Sigmoid colon (tissue), 7 donors: ENCODE data around the gene DNAJA3. TPM values are rescaled to one million over a fixed set of nuclear protein-coding genes. Genes with fewer than 3 reads are reported as not detected.

Source experiments
- DNase-seq: peaks from one replicate; pipeline ENCODE4 v3.0.0-alpha.2; 2019
- H3K27ac ChIP-seq, 4 donors: fragments of 200-600 bp; sonication (generic); one replicate each; pipeline ENCODE4 v1.5.1; 2016 to 2019; ENCODE audit warnings: mild to moderate bottlenecking in 1 of 4
- H3K27me3 ChIP-seq, 3 donors: fragments of 200-600 bp; sonication (generic); one replicate each; pipeline ENCODE4 v1.5.1; 2019; ENCODE audit warnings: mild to moderate bottlenecking in 1 of 3
- H3K36me3 ChIP-seq, 4 donors: fragments of 200-600 bp; sonication (generic); one replicate each; pipeline ENCODE4 v1.5.1; 2016 to 2019
- H3K4me1 ChIP-seq, 4 donors: fragments of 200-600 bp; sonication (generic); one replicate each; pipeline ENCODE4 v1.5.1; 2017 to 2019
- H3K4me3 ChIP-seq, 4 donors: fragments of 200-600 bp; sonication (generic); one replicate each; pipeline ENCODE4 v1.5.1; 2017 to 2019; ENCODE audit warnings: mild to moderate bottlenecking in 2 of 4, moderate library complexity in 1 of 4
- H3K9me3 ChIP-seq, 4 donors: fragments of 200-600 bp in 3 of 4; sonication (generic) in 3 of 4; one replicate each; pipeline versions ENCODE4 v1.5.1 to v1.6.1; 2013 to 2019
- CTCF ChIP-seq, 4 experiments: fragments of 450-650 bp in 3 of 4; fragments of 200-600 bp in 1 of 4; IDR thresholded peaks; one replicate each; pipeline ENCODE4 v1.5.1; 2016 to 2019; ENCODE audit warnings: antibody characterized with exemption in 4 of 4, mild to moderate bottlenecking in 3 of 4, moderate library complexity in 2 of 4
- EP300 ChIP-seq, 4 donors: sonication (generic); formaldehyde crosslinking; IDR thresholded peaks; one replicate each; pipeline ENCODE4 v1.6.1; 2017; ENCODE audit warnings: antibody characterized with exemption in 4 of 4
- POLR2A ChIP-seq, 2 donors: fragments of 450-650 bp; IDR thresholded peaks; one replicate each; pipeline ENCODE4 v1.6.1; 2016; ENCODE audit warnings: antibody characterized with exemption in 2 of 2, mild to moderate bottlenecking in 2 of 2, moderate library complexity in 2 of 2
- POLR2AphosphoS5 ChIP-seq, 4 donors: sonication (generic); formaldehyde crosslinking; IDR thresholded peaks; one replicate each; pipeline ENCODE4 v1.6.1; 2017; ENCODE audit warnings: antibody characterized with exemption in 4 of 4
- WGBS, 2 donors: extraction: QIAGEN DNeasy Blood & Tissue Kit; methylation state at CpG; one replicate each; pipeline ENCODE4 v1.1.7; 2013; 5-methylcytosine and 5-hydroxymethylcytosine counted together
- intact Hi-C: fragments of 100-400 bp; cut with DNase I; formaldehyde crosslinking; loops from one replicate; pipeline ENCODE4 v1.15.1; 2023
- polyA plus RNA-seq, 3 donors: library from polyadenylated mRNA; stranded (reverse); fragments of 200-250 nt; gene quantifications; one replicate each; pipeline ENCODE4 v1.2.3, GENCODE V29; 2013
- total RNA-seq, 4 donors: library from RNA; depleted of rRNA; stranded (reverse); fragments of >200 nt; gene quantifications; one replicate each; pipeline ENCODE4 v1.1.0, GENCODE V29; 2016
- donor health status: healthy with polysubstance abuse.
- donor health status: Bipolar disorder and iron deficiency.
- donor health status: healthy.

The DNAJA3 gene
- total and polyA plus RNA-seq, 7 donors: 28.2 to 53.3 (median 44.2) TPM

- Histone ChIP-seq H3K4me3 (no peak overlapping the region), H3K27me3 (no peaks in the 10 kb centered on the region), H3K9me3 (no peaks in the 10 kb centered on the region), H3K27ac (peak overlapping the region; percentile 30 to 43 (median 32)), H3K4me1 (peaks cover 0 to 35% (median 17%) of the 10 kb centered on the region in 4 donors), H3K36me3 (peaks cover 0 to 23% (median 6%) of the 10 kb centered on the region in 4 donors)
- DNase-seq: no peak
- intact Hi-C loops: no loop called here
- WGBS, 2 donors: 89 to 91% methylated on average over 19 of the region's 19 CpGs
- no peak for TF ChIP-seq POLR2A (IDR thresholded peaks at IDR 0.05)
These were observed 37.2 kb upstream of the DNAJA3 start for GRCh38 chr16:4388271-4389021.

GRCh38 chr16:4389051-4389955, 36.4 kb upstream of the DNAJA3 start:
- peak overlapping the region; percentile 1 to 43 (median 28) for H3K27ac ChIP-seq

GRCh38 chr16:4390266-4391260, 35.1 kb upstream of the DNAJA3 start:
- no peak for DNase-seq
- Histone ChIP-seq H3K9me3 (no peaks in the 10 kb centered on the region), H3K4me3 (no peak overlapping the region), H3K36me3 (peaks cover 0 to 19% (median 5%) of the 10 kb centered on the region in 4 donors), H3K27me3 (no peaks in the 10 kb centered on the region), H3K27ac (no peak overlapping the region), H3K4me1 (peaks cover 0 to 38% (median 21%) of the 10 kb centered on the region in 4 donors)
- TF ChIP-seq POLR2AphosphoS5 (IDR thresholded peaks at IDR 0.05): no peak
- TF ChIP-seq CTCF (IDR thresholded peaks at IDR 0.05): no peak
- no peak for TF ChIP-seq EP300 (IDR thresholded peaks at IDR 0.05)
- TF ChIP-seq POLR2A (IDR thresholded peaks at IDR 0.05): no peak
- intact Hi-C loops: no loop called here
- WGBS, 2 donors: 88 to 90% methylated on average over 18 of the region's 18 CpGs

More at GRCh38 chr16:4389051-4389955, 36.4 kb upstream of the DNAJA3 start:
- no peak for DNase-seq
- Histone ChIP-seq H3K27me3 (no peaks in the 10 kb centered on the region), H3K36me3 (peaks cover 0 to 22% (median 5%) of the 10 kb centered on the region in 4 donors), H3K4me1 (peaks cover 0 to 38% (median 19%) of the 10 kb centered on the region in 4 donors), H3K4me3 (no peak overlapping the region), H3K9me3 (no peaks in the 10 kb centered on the region)
- TF ChIP-seq POLR2AphosphoS5 (IDR thresholded peaks at IDR 0.05) (no peak), EP300 (IDR thresholded peaks at IDR 0.05) (no peak), POLR2A (IDR thresholded peaks at IDR 0.05) (no peak), CTCF (IDR thresholded peaks at IDR 0.05) (no peak)
- intact Hi-C loops: no loop called here
- WGBS, 2 donors: 84 to 88% methylated on average over 27 of the region's 27 CpGs

- no peak for DNase-seq
- Histone ChIP-seq H3K4me1 (peaks cover 0 to 30% (median 21%) of the 10 kb centered on the region in 4 donors), H3K36me3 (peaks cover 0 to 19% (median 5%) of the 10 kb centered on the region in 4 donors), H3K27ac (peak overlapping the region; percentile 54 to 64 (median 62)), H3K9me3 (no peaks in the 10 kb centered on the region), H3K4me3 (no peak overlapping the region), H3K27me3 (no peaks in the 10 kb centered on the region)
- TF ChIP-seq EP300 (IDR thresholded peaks at IDR 0.05): no peak
- TF ChIP-seq POLR2A (IDR thresholded peaks at IDR 0.05): no peak
- TF ChIP-seq CTCF (IDR thresholded peaks at IDR 0.05): no peak
- TF ChIP-seq POLR2AphosphoS5 (IDR thresholded peaks at IDR 0.05): no peak
- 88 to 94% methylated on average over 22 of the region's 22 CpGs for WGBS, 2 donors
- intact Hi-C loops: no loop called here
These were observed 33.9 kb upstream of the DNAJA3 start for GRCh38 chr16:4391631-4392381.
